GM13977 (cell line): ENCODE results near the gene NDEL1.

Experiments
- DNase-seq: peaks from one replicate; pipeline ENCODE4 v3.0.0; 2012; ENCODE audit warnings: low spot score
- CTCF ChIP-seq: IDR thresholded peaks from 2 replicates; pipeline ENCODE4 v1.5.1; 2012; ENCODE audit warnings: mild to moderate bottlenecking, control low read depth; ENCODE audit not compliant: insufficient read depth; ENCODE audit errors: extremely low read depth, missing control alignments
- in situ Hi-C: fragments of 300-500 bp; cut with MboI; formaldehyde crosslinking; loops from one replicate; pipeline ENCODE4 v1.12.0; 2022; ENCODE audit warnings: low sequenced_read_pairs, low pct_unique_long_range_greater_than_20kb, mixed read lengths, inconsistent platforms; ENCODE audit not compliant: unreplicated experiment

NDEL1 gene

DNA sequence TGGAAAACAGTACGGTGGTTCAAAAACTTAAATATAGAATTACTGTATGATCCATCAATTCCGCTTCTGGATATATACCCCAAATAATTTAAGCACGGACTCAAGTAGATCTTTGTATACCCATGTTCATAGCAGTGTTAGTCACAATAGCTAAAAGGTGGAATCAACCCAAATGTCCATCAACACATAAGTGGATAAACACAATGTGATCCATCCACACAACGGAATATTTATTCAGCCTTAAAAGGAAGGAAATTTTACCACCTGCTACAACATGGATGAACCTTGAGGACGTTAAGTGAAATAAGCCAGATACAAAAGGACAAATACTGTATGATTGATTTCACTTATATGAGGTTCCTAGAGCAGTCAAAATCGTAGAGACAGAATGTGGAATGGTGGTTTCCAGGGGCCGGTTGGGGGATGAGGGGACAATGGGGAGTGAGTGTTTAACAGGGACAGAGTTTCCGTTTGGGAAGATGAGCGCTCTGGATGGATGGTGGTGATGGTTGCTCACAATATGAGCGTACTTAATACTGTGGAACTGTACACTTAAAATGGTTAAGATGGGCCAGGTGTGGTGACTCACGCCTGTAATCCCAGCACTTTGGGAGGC lies 32.7 kb upstream of the NDEL1 start:
- DNase-seq = no peak
- in situ Hi-C loops = loop anchor here (25.0 kb wide), 2 partner anchors 359 to 584 kb away; partner anchors contain the start of gene SPDYE4
- TF ChIP-seq CTCF = no peak

DNA sequence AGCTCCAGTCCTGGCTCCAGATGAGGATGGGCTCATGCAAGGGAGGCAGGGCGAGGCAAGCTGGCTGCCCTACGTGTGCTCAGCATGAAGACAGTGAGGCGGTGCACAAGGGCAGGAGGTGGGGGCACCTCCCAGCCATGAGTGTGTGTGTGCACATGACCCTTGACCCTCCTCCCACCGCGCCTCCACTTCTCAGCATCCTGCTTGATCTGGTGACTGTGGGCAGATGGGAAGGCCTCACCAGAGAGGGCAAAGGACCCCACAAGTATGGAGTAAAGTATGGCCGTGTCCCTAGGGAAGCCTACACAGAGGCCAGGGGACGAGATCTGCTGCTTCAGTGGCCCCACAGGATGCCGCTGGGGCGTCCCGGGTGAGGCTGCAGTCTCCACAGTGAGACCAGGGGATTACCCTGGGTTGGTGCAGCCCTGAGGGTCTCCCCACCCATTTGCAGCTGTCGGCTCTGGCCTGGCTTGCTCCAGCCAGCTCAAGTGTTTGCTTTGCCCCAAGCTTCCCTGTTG lies 30.1 kb upstream of the NDEL1 start:
- in situ Hi-C loops = loop anchor here (25.0 kb wide), 2 partner anchors 357 to 582 kb away; partner anchors contain the start of gene SPDYE4
- DNase-seq = no peak

GRCh38 chr17:8406174-8406573 lies 29.5 kb upstream of the NDEL1 start:
- in situ Hi-C loops = loop anchor here (25.0 kb wide), 2 partner anchors 356 to 581 kb away; partner anchors contain the start of gene SPDYE4
- DNase-seq = no peak
- TF ChIP-seq CTCF = no peak

More for the DNA sequence above, 30.1 kb upstream of the NDEL1 start:
- TF ChIP-seq CTCF = no peak

GRCh38 chr17:8408371-8408770 lies 27.3 kb upstream of the NDEL1 start:
- no peak for TF ChIP-seq CTCF
- no peak for DNase-seq
- in situ Hi-C loops = loop anchor here (25.0 kb wide), 2 partner anchors 354 to 579 kb away; partner anchors contain the start of gene SPDYE4

DNA sequence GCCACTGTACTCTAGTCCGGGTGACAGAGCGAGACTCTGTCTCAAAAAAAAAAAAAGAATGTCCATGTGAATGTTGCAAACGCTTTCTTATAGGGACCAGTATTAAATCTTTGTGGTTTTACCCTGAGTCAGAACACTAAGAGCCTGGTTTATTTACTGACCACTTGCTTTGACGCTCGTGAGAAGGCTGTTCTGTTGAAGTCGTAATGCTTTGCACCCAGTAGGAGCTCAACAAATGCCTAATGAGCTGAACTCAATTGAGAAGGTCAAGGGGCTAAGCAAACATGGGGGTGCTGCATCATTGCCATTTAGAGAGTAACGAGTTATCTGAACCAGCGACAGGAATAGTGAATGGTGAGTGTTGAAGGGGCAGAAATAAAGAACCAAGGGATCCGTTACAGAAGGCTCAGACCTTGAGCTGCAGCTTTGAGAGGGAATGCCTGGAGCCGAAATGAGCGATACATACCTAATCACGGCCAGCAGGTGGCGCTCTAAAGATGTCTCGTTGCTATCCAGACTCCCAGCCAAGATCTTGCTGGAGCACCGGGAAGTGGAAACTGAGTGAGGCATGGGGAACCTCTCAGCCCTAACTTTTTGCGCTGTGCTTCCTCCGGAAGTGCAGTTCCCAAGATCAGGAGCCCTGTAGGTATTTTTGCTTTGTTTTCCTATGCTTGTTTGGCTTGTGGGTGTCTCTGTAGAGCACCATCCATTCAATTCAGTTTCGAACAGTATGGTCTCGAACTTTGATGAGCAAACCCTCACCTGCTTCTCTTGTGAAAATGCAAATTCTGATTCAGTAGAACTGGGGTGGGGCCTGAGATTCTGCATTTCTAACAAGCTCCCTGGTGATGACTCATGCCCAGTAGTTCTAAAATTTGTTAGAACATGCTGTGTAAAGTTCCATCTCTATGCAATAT lies 25.5 kb upstream of the NDEL1 start:
- DNase-seq = peak; percentile 71
- TF ChIP-seq CTCF = peak; percentile 88
- in situ Hi-C loops = loop anchor here (25.0 kb wide), 2 partner anchors 352 to 577 kb away; partner anchors contain the start of gene SPDYE4

DNA sequence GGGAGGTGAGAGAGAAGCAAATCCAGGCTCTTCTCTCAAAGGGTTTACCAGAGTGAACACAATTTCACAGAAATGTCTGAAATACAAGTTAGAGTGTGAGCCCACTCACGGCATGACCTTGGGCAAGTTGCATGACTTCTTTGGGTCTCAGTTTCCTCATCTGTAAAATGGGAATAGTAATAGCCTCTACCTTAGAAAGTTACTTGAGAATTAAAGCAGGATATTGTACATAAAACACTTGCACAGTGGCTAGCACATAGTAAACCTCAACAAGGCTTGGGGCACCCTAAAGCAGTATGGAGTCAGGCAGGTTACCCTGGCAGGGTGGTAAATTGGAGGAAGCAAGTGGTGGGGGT lies 24.8 kb upstream of the NDEL1 start:
- DNase-seq = no peak
- in situ Hi-C loops = loop anchor here (25.0 kb wide), 2 partner anchors 351 to 576 kb away; partner anchors contain the start of gene SPDYE4
- no peak for TF ChIP-seq CTCF
